Hair follicle dermal papilla cell (primary cell): ENCODE measurements around the gene SPDYE4. TPM values are rescaled to one million over a fixed set of nuclear protein-coding genes. Genes with fewer than 3 reads are reported as not detected.

Experiments used
- total RNA-seq: library from RNA; depleted of rRNA; stranded (reverse); fragments of >200 nt; gene quantifications from 2 replicates; pipeline ENCODE4 v1.2.3, GENCODE V29; 2012

SPDYE4 gene, protein sequence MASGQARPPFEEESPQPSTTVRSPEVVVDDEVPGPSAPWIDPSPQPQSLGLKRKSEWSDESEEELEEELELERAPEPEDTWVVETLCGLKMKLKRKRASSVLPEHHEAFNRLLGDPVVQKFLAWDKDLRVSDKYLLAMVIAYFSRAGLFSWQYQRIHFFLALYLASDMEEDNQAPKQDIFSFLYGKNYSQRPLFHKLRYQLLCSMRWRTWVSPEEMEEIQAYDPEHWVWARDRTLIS
- not detected in 2 replicates for total RNA-seq

DNA sequence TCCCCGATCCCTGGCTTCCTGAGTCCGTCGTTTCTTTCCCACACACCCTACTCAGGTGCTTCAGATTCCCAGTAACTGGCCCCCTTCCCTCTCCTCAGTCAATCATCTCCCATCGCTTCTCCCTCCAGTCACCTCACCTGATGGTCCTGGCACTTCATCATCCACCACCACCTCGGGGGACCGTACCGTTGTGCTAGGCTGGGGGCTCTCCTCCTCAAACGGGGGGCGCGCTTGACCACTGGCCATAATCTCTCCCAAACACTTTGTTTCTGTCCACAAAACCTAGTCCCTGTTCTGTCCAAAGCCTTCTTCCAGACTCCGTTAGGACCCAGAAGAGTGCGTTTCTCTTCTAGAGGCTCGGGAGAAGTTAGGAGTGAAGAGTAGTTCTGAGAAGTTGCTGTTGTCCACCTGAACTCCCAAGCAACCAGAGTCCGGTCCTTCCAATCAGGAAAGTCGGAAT lies at the start of gene SPDYE4:
Gene SPDYE4 (minus strand): TSS at position 410 of the 460 bp plus-strand sequence. CDS start 164 bp downstream, at position 246.

DNA sequence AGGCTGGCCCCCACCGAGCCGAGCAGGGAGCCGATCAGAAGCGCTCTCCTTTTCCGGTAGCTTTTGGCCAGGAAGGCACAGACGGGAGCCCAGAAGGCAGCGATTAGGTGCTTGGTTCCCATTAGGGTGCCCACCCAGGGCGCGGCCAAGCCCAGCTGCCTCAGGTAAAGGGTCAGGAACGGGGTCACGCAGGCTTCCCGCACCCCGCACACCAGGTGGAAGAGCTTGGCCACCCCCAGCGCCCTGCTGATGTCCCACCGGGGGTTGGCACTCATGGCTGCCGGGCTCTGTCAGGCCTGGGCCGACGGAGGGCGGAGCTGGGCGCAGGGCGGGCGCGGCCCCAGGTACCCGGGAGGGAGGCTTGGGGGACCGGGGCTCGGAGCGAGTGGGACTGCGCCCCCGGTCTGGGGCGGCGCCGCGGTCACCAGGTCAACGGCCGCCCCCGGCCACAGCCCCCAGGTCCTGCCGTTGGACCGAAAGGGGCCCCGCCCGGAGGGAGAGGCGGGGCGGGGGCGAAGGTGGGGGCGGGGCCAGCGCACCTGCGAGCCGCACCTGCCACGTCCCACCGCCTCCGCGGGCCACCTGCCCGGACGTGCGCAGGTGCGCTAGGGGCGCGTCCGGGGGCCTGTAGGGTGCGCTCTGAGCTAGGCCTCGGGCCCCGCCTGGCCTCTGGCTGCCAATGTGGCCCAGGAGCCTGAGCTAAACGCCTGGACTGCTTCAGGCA lies 40.7 kb upstream of the SPDYE4 start, which contains the start of gene MFSD6L:
Gene MFSD6L (minus strand): TSS at position 520 of the 724 bp plus-strand sequence. CDS start 245 bp downstream, at position 275.

Other genes starting within 250 kb of the SPDYE4 start
- 51.5 and 68.5 TPM in 2 replicates for gene MYH10, start 127.8 kb downstream of the SPDYE4 start, total RNA-seq
- not detected in 2 replicates for gene CCDC42, start 13.7 kb downstream of the SPDYE4 start, total RNA-seq
- not detected in 2 replicates for gene MFSD6L, start 40.8 kb upstream of the SPDYE4 start, total RNA-seq
- not detected in 2 replicates for gene PIK3R6, start 109.1 kb upstream of the SPDYE4 start, total RNA-seq
- gene PIK3R5, start 207.2 kb upstream of the SPDYE4 start, total RNA-seq = not detected in 2 replicates